GM12801 (cell line): ENCODE data around the gene CAMTA1.

Experiments used
- TF ChIP-seq, protein P1 (sequence below): IDR thresholded peaks from one replicate; pipeline ENCODE4 v1.5.1; 2011; ENCODE audit warnings: control low read depth; ENCODE audit not compliant: insufficient read length; ENCODE audit errors: extremely low read depth

CAMTA1 gene

GRCh38 chr1:7060745-7061144 is 275.5 kb downstream of the CAMTA1 start:
- TF ChIP-seq, protein P1, sequence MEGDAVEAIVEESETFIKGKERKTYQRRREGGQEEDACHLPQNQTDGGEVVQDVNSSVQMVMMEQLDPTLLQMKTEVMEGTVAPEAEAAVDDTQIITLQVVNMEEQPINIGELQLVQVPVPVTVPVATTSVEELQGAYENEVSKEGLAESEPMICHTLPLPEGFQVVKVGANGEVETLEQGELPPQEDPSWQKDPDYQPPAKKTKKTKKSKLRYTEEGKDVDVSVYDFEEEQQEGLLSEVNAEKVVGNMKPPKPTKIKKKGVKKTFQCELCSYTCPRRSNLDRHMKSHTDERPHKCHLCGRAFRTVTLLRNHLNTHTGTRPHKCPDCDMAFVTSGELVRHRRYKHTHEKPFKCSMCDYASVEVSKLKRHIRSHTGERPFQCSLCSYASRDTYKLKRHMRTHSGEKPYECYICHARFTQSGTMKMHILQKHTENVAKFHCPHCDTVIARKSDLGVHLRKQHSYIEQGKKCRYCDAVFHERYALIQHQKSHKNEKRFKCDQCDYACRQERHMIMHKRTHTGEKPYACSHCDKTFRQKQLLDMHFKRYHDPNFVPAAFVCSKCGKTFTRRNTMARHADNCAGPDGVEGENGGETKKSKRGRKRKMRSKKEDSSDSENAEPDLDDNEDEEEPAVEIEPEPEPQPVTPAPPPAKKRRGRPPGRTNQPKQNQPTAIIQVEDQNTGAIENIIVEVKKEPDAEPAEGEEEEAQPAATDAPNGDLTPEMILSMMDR: no peak

GRCh38 chr1:7062346-7063061 is 277.2 kb downstream of the CAMTA1 start:
- TF ChIP-seq, protein P1: no peak

DNA sequence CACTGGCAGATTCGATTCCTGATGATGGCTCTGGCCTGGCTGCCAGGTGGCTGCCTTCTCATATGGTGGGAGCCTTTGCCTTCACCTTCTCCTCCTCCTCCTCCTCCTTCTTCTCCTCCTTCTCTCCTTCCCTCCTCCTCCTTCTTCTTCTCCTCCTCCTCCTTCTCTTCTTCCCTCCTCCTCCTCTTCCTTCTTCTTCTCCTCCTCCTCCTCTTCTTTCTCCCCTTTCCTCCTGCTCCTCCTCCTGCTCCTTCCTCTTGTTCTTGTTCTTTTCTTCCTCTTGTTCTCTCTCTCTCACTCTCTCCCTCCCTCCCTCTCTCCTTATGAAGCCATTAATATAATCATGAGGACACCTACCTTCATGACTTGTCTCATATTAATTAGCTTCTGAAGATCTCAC is 278.7 kb downstream of the CAMTA1 start:
- TF ChIP-seq, protein P1: no peak

DNA sequence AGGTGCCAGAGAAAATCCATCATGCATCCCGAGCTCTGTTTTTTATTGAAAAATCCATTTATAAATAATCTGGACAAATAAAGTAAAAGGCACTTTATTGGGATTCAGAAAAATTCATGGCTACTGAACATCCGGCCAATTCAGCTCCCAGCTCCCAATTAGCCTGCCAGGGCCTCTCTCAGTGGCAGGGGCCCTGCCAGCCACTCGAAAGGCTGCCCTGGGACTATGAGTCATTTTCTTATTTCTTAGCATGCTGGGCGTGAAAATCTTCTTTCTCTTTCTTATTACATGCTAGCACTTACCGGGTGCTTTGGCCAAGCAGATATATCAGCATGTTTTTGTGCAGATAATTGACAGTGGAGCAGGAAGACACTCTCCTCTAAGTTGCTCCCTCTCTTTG is 283.3 kb downstream of the CAMTA1 start:
- TF ChIP-seq, protein P1: no peak

DNA sequence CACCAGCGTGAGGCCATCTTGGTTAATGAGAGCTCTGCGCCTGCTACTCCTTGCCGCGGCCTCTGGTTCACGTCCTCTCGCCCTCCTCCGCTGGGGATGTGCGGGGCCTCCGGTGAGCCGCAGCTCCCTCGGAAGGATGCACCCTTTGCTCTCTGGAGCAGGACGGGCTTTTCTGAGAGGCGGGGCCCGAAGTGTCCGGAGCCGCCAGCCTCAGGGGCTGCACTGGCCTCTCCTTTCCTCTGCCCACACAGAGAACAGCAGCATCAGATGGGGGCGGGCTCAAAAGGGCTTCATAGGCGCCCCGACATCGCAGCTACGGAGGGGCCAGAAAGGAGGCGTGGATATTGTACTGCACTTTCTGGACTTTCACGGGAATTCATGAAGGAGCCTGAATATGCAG is 284.7 kb downstream of the CAMTA1 start:
- TF ChIP-seq, protein P1: no peak

DNA sequence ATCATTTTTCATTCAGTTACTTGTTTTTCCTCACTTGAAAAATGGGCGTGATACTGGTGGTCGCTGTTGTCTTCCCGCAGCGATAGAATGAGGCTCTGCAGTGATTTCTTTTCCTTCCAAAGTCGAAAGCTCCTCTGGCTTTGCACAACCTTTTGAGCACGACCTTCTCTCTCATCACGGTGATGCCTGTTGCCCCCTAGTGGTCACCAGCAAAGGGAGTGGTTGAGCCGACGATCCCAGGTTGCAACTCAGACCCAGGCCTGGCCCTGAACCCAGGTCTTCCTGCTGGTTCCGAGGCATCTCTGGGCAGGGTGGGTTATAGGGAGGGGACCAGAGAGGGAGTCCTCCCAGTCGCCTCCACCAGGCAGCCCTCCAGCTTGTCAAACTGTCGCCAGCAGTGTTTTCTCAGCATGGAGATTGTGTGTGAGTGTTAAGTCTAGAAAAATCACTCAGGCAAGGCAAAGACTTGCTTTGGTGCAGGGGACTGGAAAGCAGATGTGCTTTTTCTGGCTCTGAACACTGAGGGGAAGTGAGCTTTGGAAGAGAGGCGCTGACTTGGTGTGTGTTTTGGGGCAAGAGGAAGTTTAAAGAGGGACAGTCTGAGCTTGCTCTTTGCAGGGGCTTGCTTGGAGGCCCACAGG is 285.3 kb downstream of the CAMTA1 start:
- TF ChIP-seq, protein P1: peak; percentile 31

DNA sequence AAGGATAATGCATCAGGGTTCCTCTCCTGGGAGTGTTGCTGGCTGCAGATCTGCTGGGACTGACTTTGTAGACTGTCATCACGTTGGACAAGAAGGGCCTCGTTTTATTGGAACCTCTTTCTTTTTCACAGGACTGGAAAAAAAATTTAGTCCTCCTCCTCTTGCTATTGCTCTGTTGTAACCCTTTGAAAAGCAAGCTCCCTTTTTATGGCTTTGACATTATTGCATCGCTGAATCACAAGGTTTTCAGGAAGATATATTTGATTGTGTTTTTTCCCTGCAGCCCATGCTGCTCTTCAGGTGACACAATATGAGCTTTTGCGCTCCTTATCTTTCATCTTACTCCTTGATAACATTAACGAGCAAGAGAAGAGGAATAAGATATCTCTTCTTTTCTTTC is 290.9 kb downstream of the CAMTA1 start:
- TF ChIP-seq, protein P1: no peak
